K562 (cell line): ENCODE results near the gene LENEP. TPM values are rescaled to one million over a fixed set of nuclear protein-coding genes. Genes with fewer than 3 reads are reported as not detected.

Experiments
- CBX1 ChIP-seq: sonication (generic); IDR thresholded peaks from 2 replicates; pipeline ENCODE4 v1.6.1; 2016; ENCODE audit warnings: antibody characterized with exemption, low read depth, mild to moderate bottlenecking
- CLOCK ChIP-seq: fragments of 250-450 bp; sonication (Bioruptor Pico); IDR thresholded peaks from 2 replicates; pipeline ENCODE4 v1.4.0; 2020; ENCODE audit warnings: mild to moderate bottlenecking, moderate library complexity, borderline replicate concordance
- ESRRA ChIP-seq: fragments of 450-650 bp; IDR thresholded peaks from 2 replicates; pipeline ENCODE4 v1.6.1; 2014; ENCODE audit warnings: low read depth, mild to moderate bottlenecking, moderate library complexity, borderline replicate concordance
- FOXA3 ChIP-seq, 2 experiments: fragments of 450-650 bp in 1 of 2; sonication (generic) in 1 of 2; formaldehyde crosslinking; IDR thresholded peaks in 1 of 2; conservative IDR thresholded peaks in 1 of 2; 2 replicates each; pipeline versions ENCODE4 v1.4.0 to v1.8.0; 2020 to 2022; ENCODE audit warnings: mild to moderate bottlenecking in 2 of 2, missing genetic modification reagents in 1 of 2
- FOXJ3 ChIP-seq: sonication (generic); formaldehyde crosslinking; IDR thresholded peaks from 2 replicates; pipeline ENCODE4 v1.4.0; 2020; ENCODE audit warnings: mild to moderate bottlenecking, missing genetic modification reagents
- GTF2F1 ChIP-seq: IDR thresholded peaks from 2 replicates; pipeline ENCODE4 v1.6.1; 2011; ENCODE audit warnings: low read depth, low read length, improper control_type of control experiment
- HDGF ChIP-seq: fragments of 450-650 bp; IDR thresholded peaks from 2 replicates; pipeline ENCODE4 v1.6.1; 2016
- ID3 ChIP-seq, 2 experiments: fragments of 250-450 bp in 1 of 2; fragments of 450-650 bp in 1 of 2; sonication (Bioruptor Pico) in 1 of 2; IDR thresholded peaks; 2 replicates each; pipeline versions ENCODE4 v1.6.1 to v1.8.0; 2016 to 2021; ENCODE audit warnings: mild to moderate bottlenecking in 2 of 2, moderate library complexity in 2 of 2, missing compliant biosample characterization in 1 of 2, missing genetic modification characterization in 1 of 2
- MCM2 ChIP-seq: fragments of 450-650 bp; IDR thresholded peaks from 2 replicates; pipeline ENCODE4 v1.6.1; 2017; ENCODE audit warnings: low read depth, mild to moderate bottlenecking
- NCOR1 ChIP-seq: fragments of 450-650 bp; IDR thresholded peaks from 2 replicates; pipeline ENCODE4 v1.6.1; 2016; ENCODE audit warnings: mild to moderate bottlenecking, moderate library complexity
- NFIC ChIP-seq: fragments of 450-650 bp; IDR thresholded peaks from 2 replicates; pipeline ENCODE4 v1.6.1; 2017; ENCODE audit warnings: mild to moderate bottlenecking, inconsistent platforms
- NR2C1 ChIP-seq, 2 experiments: fragments of 450-650 bp; IDR thresholded peaks; 2 replicates each; pipeline ENCODE4 v1.6.1; 2017; ENCODE audit warnings: mild to moderate bottlenecking in 2 of 2, antibody characterized with exemption in 1 of 2, inconsistent platforms in 1 of 2, missing compliant biosample characterization in 1 of 2, missing genetic modification characterization in 1 of 2
- PHB2 ChIP-seq: fragments of 450-650 bp; IDR thresholded peaks from 2 replicates; pipeline ENCODE4 v1.6.1; 2017; ENCODE audit warnings: low read depth
- PPARD ChIP-seq: fragments of 250-450 bp; sonication (Bioruptor Pico); IDR thresholded peaks from 2 replicates; pipeline ENCODE4 v1.8.0; 2022; ENCODE audit warnings: inconsistent platforms, mild to moderate bottlenecking, moderate library complexity
- RBM15 ChIP-seq: fragments of 200-400 bp; formaldehyde crosslinking; IDR thresholded peaks from 2 replicates; pipeline ENCODE4 v1.6.1; 2018; ENCODE audit warnings: mild to moderate bottlenecking, low read length, moderate library complexity; ENCODE audit not compliant: insufficient read depth
- STAT5A ChIP-seq: IDR thresholded peaks from 2 replicates; pipeline ENCODE4 v1.6.1; 2012; ENCODE audit warnings: low read length, inconsistent platforms, borderline replicate concordance
- TEAD2 ChIP-seq: fragments of 450-650 bp; IDR thresholded peaks from 2 replicates; pipeline ENCODE4 v1.6.1; 2016; ENCODE audit warnings: missing genetic modification characterization, control low read depth, missing compliant biosample characterization
- THRA ChIP-seq: fragments of 450-650 bp; IDR thresholded peaks from 2 replicates; pipeline ENCODE4 v1.6.1; 2017; ENCODE audit warnings: mild to moderate bottlenecking, moderate library complexity
- ZBTB12 ChIP-seq: fragments of 250-450 bp; sonication (Bioruptor Pico); IDR thresholded peaks from 2 replicates; pipeline ENCODE4 v1.4.0; 2020
- ZFP36 ChIP-seq: fragments of 150-350 bp; IDR thresholded peaks from 2 replicates; pipeline ENCODE4 v1.6.1; 2018; ENCODE audit warnings: low read length, low read depth; ENCODE audit not compliant: partially characterized antibody
- ZNF133 ChIP-seq: fragments of 250-450 bp; sonication (Bioruptor Pico); IDR thresholded peaks from 2 replicates; pipeline ENCODE4 v1.4.0; 2020; ENCODE audit warnings: mild to moderate bottlenecking
- ZNF143 ChIP-seq: sonication (generic); formaldehyde crosslinking; IDR thresholded peaks from 2 replicates; pipeline ENCODE4 v1.9.0; 2022; ENCODE audit warnings: mild to moderate bottlenecking, missing genetic modification reagents
- ZNF707 ChIP-seq: fragments of 250-450 bp; sonication (Bioruptor Pico); conservative IDR thresholded peaks from 2 replicates; pipeline ENCODE4 v1.8.0; 2022; ENCODE audit warnings: inconsistent platforms, mild to moderate bottlenecking, moderate library complexity
- ZNF764 ChIP-seq: fragments of 250-450 bp; sonication (Bioruptor Pico); IDR thresholded peaks from 2 replicates; pipeline ENCODE4 v1.4.0; 2020; ENCODE audit warnings: low read depth, mild to moderate bottlenecking, moderate library complexity
- polyA plus RNA-seq, 8 experiments: library from polyadenylated mRNA; depleted of rRNA in 4 of 8; stranded (reverse) in 5 of 8; unstranded in 3 of 8; fragments of >200 nt; fragmentation: Nextera tagmentation in 2 of 8; fragmentation: Illumina TruSeq in 1 of 8; extraction: Ambion mirVana in 2 of 8; extraction: Trizol in 1 of 8; gene quantifications; 2 replicates each; pipeline versions ENCODE4 v1.2.1 to v1.2.3, GENCODE V29; 2011 to 2014; ENCODE audit warnings: inconsistent platforms in 1 of 8, missing spikeins in 1 of 8
- total RNA-seq, 7 experiments: library from RNA; depleted of rRNA in 6 of 7; stranded (reverse); fragments of >200 nt in 6 of 7; fragmentation: Illumina TruSeq in 2 of 7; extraction: Trizol in 2 of 7; gene quantifications; 2 replicates each; pipeline versions ENCODE4 v1.2.1 to v1.2.3, GENCODE V29; 2011 to 2021; ENCODE audit warnings: low replicate concordance in 1 of 7

Gene LENEP
- total and polyA plus RNA-seq, 9 of the 15 experiments (the other 6 are each of a cell fraction or from before 2014, with no cell fraction given), result 0.23 to 0.87 (median 0.67) TPM; not detected in 5

GRCh38 chr1:154982897-154983648, 10.3 kb upstream of the LENEP start, which contains the start of gene FLAD1 (continued):
- TF ChIP-seq ZBTB12 (CRISPR knock-in tag) (no peak), HDGF (no peak), ZNF133 (no peak), CLOCK (CRISPR knock-in tag) (no peak), ZFP36 (no peak), ID3 (CRISPR knock-in tag; IDR thresholded peaks at IDR 0.05) (no peak), ID3 (tag; IDR thresholded peaks at IDR 0.05) (no peak), TEAD2 (tag) (no peak), NR2C1 (IDR thresholded peaks at IDR 0.05) (peak; percentile 42; the same call in 1 of the 2 replicates), NR2C1 (tag; IDR thresholded peaks at IDR 0.05) (no peak), CBX1 (no peak), RBM15 (no peak), ESRRA (no peak; the same call in none of the 2 replicates), NCOR1 (no peak), GTF2F1 (no peak), MCM2 (no peak), FOXJ3 (CRISPR knock-in tag) (no peak), NFIC (no peak), STAT5A (no peak), ZNF143 (CRISPR knock-in tag) (no peak), ZNF707 (CRISPR knock-in tag) (no peak), FOXA3 (CRISPR knock-in tag; conservative IDR thresholded peaks at IDR 0.05 in 1 of 2, IDR thresholded peaks at IDR 0.05 in 1 of 2) (no peak; a peak in 1 of 4 replicates), PHB2 (no peak), ZNF764 (CRISPR knock-in tag) (no peak), THRA (no peak), PPARD (CRISPR knock-in tag) (no peak)
